Measurements from ENCODE around the gene CAPN5.

DNA sequence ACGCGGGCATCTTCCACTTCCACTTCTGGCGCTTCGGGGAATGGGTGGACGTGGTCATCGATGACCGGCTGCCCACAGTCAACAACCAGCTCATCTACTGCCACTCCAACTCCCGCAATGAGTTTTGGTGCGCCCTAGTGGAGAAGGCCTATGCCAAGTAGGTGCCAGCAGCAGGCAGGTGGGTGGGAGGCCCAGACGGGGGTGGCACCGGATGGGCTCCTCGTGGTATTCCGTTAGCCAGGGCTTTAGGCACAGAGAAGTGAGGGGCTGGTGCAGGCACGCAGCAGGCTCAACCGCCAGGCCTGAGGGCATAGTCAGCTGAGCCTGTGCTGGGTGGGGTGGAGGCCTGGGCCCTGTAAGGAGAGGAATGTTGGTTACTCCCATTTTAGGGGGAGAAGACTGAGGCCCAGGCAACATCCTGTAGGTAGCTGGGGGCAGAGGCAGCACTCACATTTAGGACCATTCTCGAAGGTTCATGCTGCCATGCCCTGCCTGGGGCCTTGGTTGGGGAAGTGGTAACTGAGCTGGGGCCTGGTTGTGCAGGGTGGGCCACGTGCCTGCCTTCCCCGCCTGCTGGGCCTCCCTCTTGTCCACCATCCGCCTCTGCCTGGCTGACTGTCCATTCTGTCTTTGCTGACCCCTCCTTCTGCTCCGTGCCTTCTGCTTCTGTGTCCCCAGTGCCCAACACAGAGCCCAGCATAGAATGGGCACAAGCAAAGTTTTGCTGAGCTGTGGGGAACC lies 46.0 kb downstream of the CAPN5 start:
- no peak for TF ChIP-seq POLR2AphosphoS5 (IDR thresholded peaks at IDR 0.05; ENCODE audit: low read depth, low read length)
- no peak for TF ChIP-seq FOSL1 (IDR thresholded peaks at IDR 0.05; ENCODE audit: insufficient read depth, low read depth, low read length)
- no peak for TF ChIP-seq BRCA1 (IDR thresholded peaks at IDR 0.05; ENCODE audit: low read depth, low read length)
- TF ChIP-seq, protein P1, sequence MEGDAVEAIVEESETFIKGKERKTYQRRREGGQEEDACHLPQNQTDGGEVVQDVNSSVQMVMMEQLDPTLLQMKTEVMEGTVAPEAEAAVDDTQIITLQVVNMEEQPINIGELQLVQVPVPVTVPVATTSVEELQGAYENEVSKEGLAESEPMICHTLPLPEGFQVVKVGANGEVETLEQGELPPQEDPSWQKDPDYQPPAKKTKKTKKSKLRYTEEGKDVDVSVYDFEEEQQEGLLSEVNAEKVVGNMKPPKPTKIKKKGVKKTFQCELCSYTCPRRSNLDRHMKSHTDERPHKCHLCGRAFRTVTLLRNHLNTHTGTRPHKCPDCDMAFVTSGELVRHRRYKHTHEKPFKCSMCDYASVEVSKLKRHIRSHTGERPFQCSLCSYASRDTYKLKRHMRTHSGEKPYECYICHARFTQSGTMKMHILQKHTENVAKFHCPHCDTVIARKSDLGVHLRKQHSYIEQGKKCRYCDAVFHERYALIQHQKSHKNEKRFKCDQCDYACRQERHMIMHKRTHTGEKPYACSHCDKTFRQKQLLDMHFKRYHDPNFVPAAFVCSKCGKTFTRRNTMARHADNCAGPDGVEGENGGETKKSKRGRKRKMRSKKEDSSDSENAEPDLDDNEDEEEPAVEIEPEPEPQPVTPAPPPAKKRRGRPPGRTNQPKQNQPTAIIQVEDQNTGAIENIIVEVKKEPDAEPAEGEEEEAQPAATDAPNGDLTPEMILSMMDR (IDR thresholded peaks at IDR 0.05; ENCODE audit: control extremely low read depth in 1 of 3, insufficient read depth in 1 of 3, low read depth in 1 of 3, low read length in 3 of 3): no peak
- TF ChIP-seq POLR2A (IDR thresholded peaks at IDR 0.05; ENCODE audit: control extremely low read depth in 1 of 2, low read depth in 2 of 2, low read length in 2 of 2): no peak
- no peak for TF ChIP-seq EZH2 (IDR thresholded peaks at IDR 0.05; ENCODE audit: low read depth, low read length, severe bottlenecking)
- no peak for TF ChIP-seq ATF3 (IDR thresholded peaks at IDR 0.05; ENCODE audit: insufficient read depth, low read depth, low read length)
- no peak for TF ChIP-seq EP300 (IDR thresholded peaks at IDR 0.05; ENCODE audit: borderline replicate concordance in 1 of 2, low read depth in 2 of 2, low read length in 2 of 2)
- TF ChIP-seq TEAD4 (IDR thresholded peaks at IDR 0.05; ENCODE audit: low read depth, low read length): no peak
- TF ChIP-seq CBX5 (IDR thresholded peaks at IDR 0.05; ENCODE audit: low read depth, low read length): no peak
- no peak for TF ChIP-seq SIX5 (IDR thresholded peaks at IDR 0.05; ENCODE audit: low read depth, low read length)
- no peak for TF ChIP-seq SP1 (IDR thresholded peaks at IDR 0.05; ENCODE audit: low read depth, low read length)
